HCT116 (cell line): ENCODE data around the gene SDK2. TPM values are rescaled to one million over a fixed set of nuclear protein-coding genes. Genes with fewer than 3 reads are reported as not detected.

ENCODE experiments used
- ATAC-seq: fragments of 200-7000 bp; cut with Tn5 transposase; 2 replicates; pipeline ENCODE4 v1.9.1; 2020; ENCODE audit warnings: mild to moderate bottlenecking, moderate library complexity
- BruUV-seq: library from RNA; stranded (reverse); fragments of 400-500 nt; replicated peaks from 2 replicates; lab custom pipeline; 2021; lab: Mats Ljungman, UMichigan
- CTCF ChIA-PET: fragments of 300-600 bp; sonication (Branson Sonifier 250); formaldehyde crosslinking; loops from one replicate; lab custom pipeline; 2021; ENCODE audit warnings: antibody characterized with exemption; lab: Charles Lee
- POLR2A ChIA-PET: fragments of 300-600, 350-600 bp; sonication (Branson Sonifier 250); formaldehyde crosslinking; loops from one replicate; lab custom pipeline; 2021; ENCODE audit warnings: antibody characterized with exemption; lab: Charles Lee
- RAD21 ChIA-PET, 2 experiments: fragments of 300-600 bp; sonication (Branson Sonifier 250); formaldehyde crosslinking; loops; one replicate each; lab custom pipeline; 2023; ENCODE audit warnings: low total read pairs in 2 of 2; ENCODE audit not compliant: uncharacterized antibody in 2 of 2, unreplicated experiment in 2 of 2, low non-redundant PET in 1 of 2; lab: Charles Lee
- DNase-seq: peaks from one replicate; pipeline ENCODE4 v3.0.0-alpha.2; 2010; ENCODE audit warnings: low read depth, low spot score
- H2AFZ ChIP-seq: fragments of 200-600 bp; shearing (Covaris generic), sonication (generic); 2 replicates; pipeline ENCODE4 v1.6.1; 2017; ENCODE audit warnings: low read depth, mixed run types, mixed read lengths, antibody characterized with exemption, low read length; ENCODE audit not compliant: poor library complexity, severe bottlenecking
- H3K27ac ChIP-seq: 2 replicates; pipeline ENCODE4 v1.5.1; 2012; ENCODE audit warnings: low read depth, low read length
- H3K27me3 ChIP-seq: fragments of 200-600 bp; sonication (generic); 2 replicates; pipeline ENCODE4 v1.6.1; 2016; ENCODE audit warnings: mixed run types, low read length, mixed read lengths; ENCODE audit not compliant: insufficient read depth
- H3K36me3 ChIP-seq, 2 experiments: fragments of 200-500 bp in 1 of 2; fragments of 200-600 bp in 1 of 2; sonication (Bioruptor generic) in 1 of 2; sonication (generic) in 1 of 2; 2 replicates each; pipeline versions ENCODE4 v1.5.1 to v1.6.1; 2014 to 2016; ENCODE audit warnings: low read length in 2 of 2, inconsistent platforms in 1 of 2, mixed read lengths in 1 of 2, mixed run types in 1 of 2; ENCODE audit not compliant: insufficient read depth in 2 of 2, control insufficient read depth in 1 of 2
- H3K4me1 ChIP-seq, 2 experiments: fragments of 200-600 bp in 1 of 2; sonication (generic) in 1 of 2; 2 replicates each; pipeline versions ENCODE4 v1.5.1 to v1.6.1; 2012 to 2017; ENCODE audit warnings: low read length in 2 of 2, inconsistent platforms in 1 of 2, mild to moderate bottlenecking in 1 of 2, mixed read lengths in 1 of 2, mixed run types in 1 of 2, moderate library complexity in 1 of 2; ENCODE audit not compliant: insufficient read depth in 2 of 2, control insufficient read depth in 1 of 2
- H3K4me2 ChIP-seq: fragments of 200-600 bp; sonication (generic); 2 replicates; pipeline ENCODE4 v1.6.1; 2017; ENCODE audit warnings: mixed run types, low read length, mixed read lengths
- H3K4me3 ChIP-seq, 2 experiments: fragments of 200-600 bp in 1 of 2; sonication (generic) in 1 of 2; replicated peaks in 1 of 2; 2 replicates each; pipeline ENCODE4 v1.5.1; 2011 to 2016; ENCODE audit warnings: low read length in 2 of 2, control low read depth in 1 of 2, low read depth in 1 of 2, mild to moderate bottlenecking in 1 of 2, mixed read lengths in 1 of 2, mixed run types in 1 of 2
- H3K79me2 ChIP-seq: fragments of 200-600 bp; sonication (generic); 2 replicates; pipeline ENCODE4 v1.6.1; 2017; ENCODE audit warnings: mild to moderate bottlenecking, mixed run types, low read length, moderate library complexity, mixed read lengths; ENCODE audit not compliant: insufficient read depth
- H3K9ac ChIP-seq: fragments of 200-600 bp; sonication (generic); 2 replicates; pipeline ENCODE4 v1.6.1; 2016; ENCODE audit warnings: low read length, mixed read lengths
- H3K9me2 ChIP-seq: fragments of 200-600 bp; sonication (generic), shearing (Covaris generic); 2 replicates; pipeline ENCODE4 v1.6.1; 2017; ENCODE audit warnings: mixed run types, mild to moderate bottlenecking, moderate library complexity; ENCODE audit not compliant: insufficient read depth
- H3K9me3 ChIP-seq, 2 experiments: fragments of 200-500 bp in 1 of 2; fragments of 200-600 bp in 1 of 2; sonication (Bioruptor generic) in 1 of 2; sonication (generic) in 1 of 2; 2 replicates each; pipeline ENCODE4 v1.6.1; 2014 to 2017; ENCODE audit warnings: low read length in 2 of 2, mixed read lengths in 2 of 2, inconsistent platforms in 1 of 2, low read depth in 1 of 2, mild to moderate bottlenecking in 1 of 2, mixed run types in 1 of 2, moderate library complexity in 1 of 2; ENCODE audit not compliant: control insufficient read depth in 1 of 2, insufficient read depth in 1 of 2
- H4K20me1 ChIP-seq: fragments of 200-600 bp; sonication (generic), shearing (Covaris generic); 2 replicates; pipeline ENCODE4 v1.6.1; 2017; ENCODE audit warnings: mixed run types, mild to moderate bottlenecking, moderate library complexity; ENCODE audit not compliant: insufficient read depth
- CBX3 ChIP-seq: IDR thresholded peaks from 2 replicates; pipeline ENCODE4 v1.6.1; 2012; ENCODE audit warnings: low read depth
- CEBPB ChIP-seq: IDR thresholded peaks from 2 replicates; pipeline ENCODE4 v1.6.1; 2012; ENCODE audit warnings: low read depth
- ELF1 ChIP-seq: IDR thresholded peaks from 2 replicates; pipeline ENCODE4 v1.6.1; 2012; ENCODE audit warnings: low read depth, borderline replicate concordance
- EZH2 ChIP-seq: fragments of 200-600 bp; sonication (generic); IDR thresholded peaks from 2 replicates; pipeline ENCODE4 v1.6.1; 2017; ENCODE audit warnings: antibody characterized with exemption, mixed run types
- EZH2phosphoT487 ChIP-seq: fragments of 200-600 bp; IDR thresholded peaks from 2 replicates; pipeline ENCODE4 v1.6.1; 2018; ENCODE audit warnings: antibody characterized with exemption, borderline replicate concordance
- FOSL1 ChIP-seq: IDR thresholded peaks from 2 replicates; pipeline ENCODE4 v1.6.1; 2012; ENCODE audit warnings: low read depth
- SRF ChIP-seq: IDR thresholded peaks from 2 replicates; pipeline ENCODE4 v1.6.1; 2012; ENCODE audit warnings: low read depth
- TCF7L2 ChIP-seq: IDR thresholded peaks from 2 replicates; pipeline ENCODE4 v1.7.0; 2011; ENCODE audit warnings: borderline replicate concordance, inconsistent platforms; ENCODE audit not compliant: insufficient read depth, insufficient read length; ENCODE audit errors: extremely low read depth
- YY1 ChIP-seq: IDR thresholded peaks from 2 replicates; pipeline ENCODE4 v1.6.1; 2011; ENCODE audit warnings: low read length, low read depth, moderate library complexity, mild to moderate bottlenecking; ENCODE audit not compliant: insufficient replicate concordance; ENCODE audit errors: extremely low read depth
- ZFX ChIP-seq: fragments of 450-650 bp; IDR thresholded peaks from 2 replicates; pipeline ENCODE4 v1.6.1; 2017
- intact Hi-C: fragments of 100-400 bp; cut with micrococcal nuclease; formaldehyde crosslinking; loops from 2 replicates; pipeline ENCODE4 v1.10.0; 2022
- total RNA-seq: library from RNA; stranded (reverse); gene quantifications from one replicate; pipeline ENCODE4 v1.2.1, GENCODE V29; 2021; ENCODE audit not compliant: unreplicated experiment
- TF ChIP-seq, protein P1 (sequence below): IDR thresholded peaks from 2 replicates; pipeline ENCODE4 v1.6.1; 2011; ENCODE audit warnings: mild to moderate bottlenecking, low read length, moderate library complexity; ENCODE audit not compliant: insufficient replicate concordance; ENCODE audit errors: extremely low read depth

SDK2 gene
- total RNA-seq, 1 experiment from 2014 or later, result 0.10 TPM

DNA sequence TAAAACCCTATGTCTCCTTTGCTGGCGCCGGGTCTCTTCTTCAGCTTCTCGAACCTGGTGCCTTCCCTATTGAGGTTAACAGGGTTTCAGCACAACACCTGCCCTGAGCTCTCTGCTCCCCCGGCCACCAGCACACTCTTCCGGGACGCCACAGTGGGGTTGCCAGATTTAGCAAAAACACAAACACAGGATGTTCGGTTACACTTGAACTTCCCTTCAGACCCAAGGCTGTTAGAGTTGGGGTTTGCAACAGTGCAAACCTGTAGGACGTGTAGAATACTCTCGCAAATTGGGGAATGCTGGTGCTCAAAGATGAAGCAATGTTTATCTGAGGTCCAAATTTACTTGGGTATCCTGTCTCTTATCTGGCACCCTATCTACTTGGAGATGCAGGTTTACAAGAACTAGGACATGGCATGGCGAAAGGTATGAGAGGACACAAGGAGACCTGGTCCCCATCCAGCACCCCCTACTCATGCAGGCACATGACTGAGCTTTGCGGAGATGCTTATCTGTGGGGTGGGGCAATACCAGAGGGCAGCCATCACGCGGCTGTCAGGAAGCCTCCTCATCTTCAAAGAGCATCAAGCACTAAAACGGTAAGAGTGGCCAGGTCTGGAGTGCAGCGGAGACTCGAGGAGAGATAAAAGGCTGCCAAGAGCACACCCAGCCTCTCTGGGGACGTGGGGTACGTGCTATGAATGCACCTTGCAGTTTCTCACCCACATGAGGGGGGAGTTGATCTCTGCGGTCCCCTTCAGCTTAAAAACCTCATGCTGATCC is 52.8 kb downstream of the SDK2 start:
- peaks cover 2 to 10% of the 10 kb centered on the region in 2 experiments; a peak in 3 of 4 replicates for H3K4me1 ChIP-seq
- no peak for DNase-seq
- H3K79me2 ChIP-seq, result no peaks in the 10 kb centered on the region
- no peak for ATAC-seq
- no peak overlapping the region for H3K27ac ChIP-seq
- H2AFZ ChIP-seq, result no peak overlapping the region
- no peaks in the 10 kb centered on the region for H3K36me3 ChIP-seq
- CTCF ChIA-PET, result no interaction called here
- RAD21 ChIA-PET, result no interaction called here
- intact Hi-C loops, result loop anchor here (10.0 kb wide), 2 partner anchors 123 to 403 kb away; no protein-coding TSS in a partner anchor
- no peaks in the 10 kb centered on the region for H4K20me1 ChIP-seq
- no peak overlapping the region for H3K4me3 ChIP-seq
- no peak for TF ChIP-seq EZH2
- BruUV-seq, result no TSS peak
- POLR2A ChIA-PET, result no interaction called here
- H3K27me3 ChIP-seq, result peaks cover 6% of the 10 kb centered on the region; the same call in 1 of the 2 replicates
- H3K9me3 ChIP-seq, result no peaks in the 10 kb centered on the region
- no peaks in the 10 kb centered on the region for H3K9me2 ChIP-seq
- H3K4me2 ChIP-seq, result no peak overlapping the region
- H3K9ac ChIP-seq, result no peak overlapping the region

DNA sequence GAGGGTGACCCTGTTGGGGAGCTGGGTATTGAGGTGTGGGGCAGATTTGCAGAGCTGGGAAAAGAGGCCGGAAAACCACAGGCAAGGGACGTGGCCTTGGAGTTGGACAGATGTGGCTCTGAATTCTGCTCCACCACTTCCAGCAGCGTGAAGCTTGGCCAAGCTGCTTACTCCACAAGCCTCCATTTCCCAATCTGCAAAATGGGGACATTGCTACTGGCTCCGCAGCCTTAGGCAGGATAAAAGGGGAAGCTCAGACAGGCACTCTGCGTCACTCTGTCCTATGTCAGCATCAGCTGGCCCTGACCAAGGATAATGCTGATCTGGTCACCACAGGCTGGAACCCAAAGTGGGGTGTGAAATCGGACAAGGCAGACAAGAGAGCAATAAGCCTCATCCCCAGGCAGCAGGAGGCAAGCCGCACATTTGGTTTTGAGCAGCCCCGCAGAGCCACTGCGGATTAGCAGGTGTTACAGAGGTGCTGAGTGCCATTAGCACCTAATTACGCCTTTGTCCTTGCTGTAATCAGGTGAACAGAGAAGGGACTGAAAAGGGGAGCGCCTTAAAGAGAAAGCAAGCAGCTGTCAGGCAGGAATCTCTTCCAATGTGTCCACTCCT is 54.8 kb downstream of the SDK2 start:
- POLR2A ChIA-PET, result no interaction called here
- H3K79me2 ChIP-seq, result no peaks in the 10 kb centered on the region
- H3K27ac ChIP-seq, result no peak overlapping the region
- no peak overlapping the region for H3K4me2 ChIP-seq
- peaks cover 7% of the 10 kb centered on the region; the same call in 1 of the 2 replicates for H3K27me3 ChIP-seq
- H3K9me3 ChIP-seq, result no peaks in the 10 kb centered on the region
- no peaks in the 10 kb centered on the region for H3K9me2 ChIP-seq
- H3K4me1 ChIP-seq, result peaks cover 2 to 10% of the 10 kb centered on the region in 2 experiments; a peak in 3 of 4 replicates
- H4K20me1 ChIP-seq, result no peaks in the 10 kb centered on the region
- H3K4me3 ChIP-seq, result no peak overlapping the region
- no peak overlapping the region for H2AFZ ChIP-seq
- TF ChIP-seq ZFX, result no peak
- TF ChIP-seq, protein P1, sequence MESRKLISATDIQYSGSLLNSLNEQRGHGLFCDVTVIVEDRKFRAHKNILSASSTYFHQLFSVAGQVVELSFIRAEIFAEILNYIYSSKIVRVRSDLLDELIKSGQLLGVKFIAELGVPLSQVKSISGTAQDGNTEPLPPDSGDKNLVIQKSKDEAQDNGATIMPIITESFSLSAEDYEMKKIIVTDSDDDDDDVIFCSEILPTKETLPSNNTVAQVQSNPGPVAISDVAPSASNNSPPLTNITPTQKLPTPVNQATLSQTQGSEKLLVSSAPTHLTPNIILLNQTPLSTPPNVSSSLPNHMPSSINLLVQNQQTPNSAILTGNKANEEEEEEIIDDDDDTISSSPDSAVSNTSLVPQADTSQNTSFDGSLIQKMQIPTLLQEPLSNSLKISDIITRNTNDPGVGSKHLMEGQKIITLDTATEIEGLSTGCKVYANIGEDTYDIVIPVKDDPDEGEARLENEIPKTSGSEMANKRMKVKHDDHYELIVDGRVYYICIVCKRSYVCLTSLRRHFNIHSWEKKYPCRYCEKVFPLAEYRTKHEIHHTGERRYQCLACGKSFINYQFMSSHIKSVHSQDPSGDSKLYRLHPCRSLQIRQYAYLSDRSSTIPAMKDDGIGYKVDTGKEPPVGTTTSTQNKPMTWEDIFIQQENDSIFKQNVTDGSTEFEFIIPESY, result no peak
- TF ChIP-seq ELF1, result no peak
- TF ChIP-seq CBX3, result no peak
- no peak for TF ChIP-seq EZH2phosphoT487
- no peak for TF ChIP-seq SRF
- TF ChIP-seq TCF7L2, result no peak
- no peak for TF ChIP-seq YY1
- TF ChIP-seq FOSL1, result no peak
- TF ChIP-seq EZH2, result no peak
- no peak for TF ChIP-seq CEBPB
- intact Hi-C loops, result no loop called here
- H3K36me3 ChIP-seq, result no peaks in the 10 kb centered on the region
- H3K9ac ChIP-seq, result no peak overlapping the region
- no peak for ATAC-seq
- CTCF ChIA-PET, result no interaction called here
- no peak for DNase-seq
- no TSS peak for BruUV-seq
- RAD21 ChIA-PET, result no interaction called here
